ENCODE data around the gene EFTUD2.

DNA sequence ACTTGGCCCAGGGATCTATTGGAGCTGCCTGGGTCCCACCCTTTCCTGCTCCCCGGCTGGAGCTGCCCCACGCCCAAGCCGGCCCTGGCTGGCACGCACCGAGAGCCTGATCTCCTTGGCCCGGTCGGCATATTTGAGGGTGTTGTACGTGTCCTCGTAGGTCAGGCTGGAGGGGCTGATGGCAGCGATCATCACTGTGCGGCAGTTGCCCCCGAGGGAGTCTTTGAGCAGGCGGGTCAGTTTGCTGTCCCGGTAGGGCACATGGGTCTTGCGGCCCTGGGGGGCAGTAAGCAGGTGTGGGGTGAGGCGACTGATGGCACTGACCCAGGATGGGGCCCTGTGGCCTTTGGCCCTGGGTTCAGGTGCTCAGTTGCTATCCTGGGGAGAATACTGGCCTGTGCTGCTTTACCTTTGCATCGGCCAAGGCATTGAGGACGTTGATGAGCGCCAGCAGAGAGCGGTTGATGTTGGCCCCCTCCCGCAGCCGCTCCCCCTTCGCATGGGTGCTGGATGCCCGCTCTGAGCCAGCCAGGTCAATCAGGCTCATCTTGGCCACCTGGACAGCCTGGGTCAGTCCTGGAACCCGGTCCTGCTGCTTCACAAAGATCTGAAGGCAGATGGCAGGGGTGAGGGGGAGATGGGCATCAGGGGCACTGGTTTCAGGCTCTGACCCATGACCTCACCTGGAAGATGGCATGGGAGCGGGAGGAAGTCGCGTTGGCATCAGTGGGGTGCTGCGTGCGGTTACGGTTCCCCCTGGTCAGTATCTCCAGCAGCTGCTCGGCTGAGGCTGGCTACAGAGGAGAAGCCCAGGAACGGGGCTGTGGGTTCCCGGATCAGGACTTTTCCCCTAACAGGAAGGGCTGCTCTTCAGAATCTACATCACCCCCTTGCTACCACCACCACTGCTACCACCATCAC lies 34.8 kb upstream of the EFTUD2 start:
- no peak for TF ChIP-seq ZNF621 (tag by site-specific recombination; IDR thresholded peaks at IDR 0.05)
- no peak for TF ChIP-seq ZNF529 (tag by site-specific recombination; IDR thresholded peaks at IDR 0.05; ENCODE audit: insufficient replicate concordance)
- no peak for TF ChIP-seq ZNF341 (tag by site-specific recombination; IDR thresholded peaks at IDR 0.05; ENCODE audit: low read depth)
- TF ChIP-seq, protein P1, sequence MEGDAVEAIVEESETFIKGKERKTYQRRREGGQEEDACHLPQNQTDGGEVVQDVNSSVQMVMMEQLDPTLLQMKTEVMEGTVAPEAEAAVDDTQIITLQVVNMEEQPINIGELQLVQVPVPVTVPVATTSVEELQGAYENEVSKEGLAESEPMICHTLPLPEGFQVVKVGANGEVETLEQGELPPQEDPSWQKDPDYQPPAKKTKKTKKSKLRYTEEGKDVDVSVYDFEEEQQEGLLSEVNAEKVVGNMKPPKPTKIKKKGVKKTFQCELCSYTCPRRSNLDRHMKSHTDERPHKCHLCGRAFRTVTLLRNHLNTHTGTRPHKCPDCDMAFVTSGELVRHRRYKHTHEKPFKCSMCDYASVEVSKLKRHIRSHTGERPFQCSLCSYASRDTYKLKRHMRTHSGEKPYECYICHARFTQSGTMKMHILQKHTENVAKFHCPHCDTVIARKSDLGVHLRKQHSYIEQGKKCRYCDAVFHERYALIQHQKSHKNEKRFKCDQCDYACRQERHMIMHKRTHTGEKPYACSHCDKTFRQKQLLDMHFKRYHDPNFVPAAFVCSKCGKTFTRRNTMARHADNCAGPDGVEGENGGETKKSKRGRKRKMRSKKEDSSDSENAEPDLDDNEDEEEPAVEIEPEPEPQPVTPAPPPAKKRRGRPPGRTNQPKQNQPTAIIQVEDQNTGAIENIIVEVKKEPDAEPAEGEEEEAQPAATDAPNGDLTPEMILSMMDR (tag by site-specific recombination; IDR thresholded peaks at IDR 0.05), result no peak
- TF ChIP-seq, protein P2, sequence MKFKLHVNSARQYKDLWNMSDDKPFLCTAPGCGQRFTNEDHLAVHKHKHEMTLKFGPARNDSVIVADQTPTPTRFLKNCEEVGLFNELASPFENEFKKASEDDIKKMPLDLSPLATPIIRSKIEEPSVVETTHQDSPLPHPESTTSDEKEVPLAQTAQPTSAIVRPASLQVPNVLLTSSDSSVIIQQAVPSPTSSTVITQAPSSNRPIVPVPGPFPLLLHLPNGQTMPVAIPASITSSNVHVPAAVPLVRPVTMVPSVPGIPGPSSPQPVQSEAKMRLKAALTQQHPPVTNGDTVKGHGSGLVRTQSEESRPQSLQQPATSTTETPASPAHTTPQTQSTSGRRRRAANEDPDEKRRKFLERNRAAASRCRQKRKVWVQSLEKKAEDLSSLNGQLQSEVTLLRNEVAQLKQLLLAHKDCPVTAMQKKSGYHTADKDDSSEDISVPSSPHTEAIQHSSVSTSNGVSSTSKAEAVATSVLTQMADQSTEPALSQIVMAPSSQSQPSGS (tag by site-specific recombination; IDR thresholded peaks at IDR 0.05; ENCODE audit: low read depth), result no peak
- no peak for TF ChIP-seq MYNN (tag by site-specific recombination; IDR thresholded peaks at IDR 0.05; ENCODE audit: borderline replicate concordance)
- TF ChIP-seq ZNF404 (tag by site-specific recombination; IDR thresholded peaks at IDR 0.05), result no peak
- TF ChIP-seq, protein P3, sequence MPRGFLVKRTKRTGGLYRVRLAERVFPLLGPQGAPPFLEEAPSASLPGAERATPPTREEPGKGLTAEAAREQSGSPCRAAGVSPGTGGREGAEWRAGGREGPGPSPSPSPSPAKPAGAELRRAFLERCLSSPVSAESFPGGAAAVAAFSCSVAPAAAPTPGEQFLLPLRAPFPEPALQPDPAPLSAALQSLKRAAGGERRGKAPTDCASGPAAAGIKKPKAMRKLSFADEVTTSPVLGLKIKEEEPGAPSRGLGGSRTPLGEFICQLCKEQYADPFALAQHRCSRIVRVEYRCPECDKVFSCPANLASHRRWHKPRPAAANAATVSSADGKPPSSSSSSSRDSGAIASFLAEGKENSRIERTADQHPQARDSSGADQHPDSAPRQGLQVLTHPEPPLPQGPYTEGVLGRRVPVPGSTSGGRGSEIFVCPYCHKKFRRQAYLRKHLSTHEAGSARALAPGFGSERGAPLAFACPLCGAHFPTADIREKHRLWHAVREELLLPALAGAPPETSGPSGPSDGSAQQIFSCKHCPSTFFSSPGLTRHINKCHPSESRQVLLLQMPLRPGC (tag by site-specific recombination; IDR thresholded peaks at IDR 0.05), result no peak
- TF ChIP-seq YY1 (tag by site-specific recombination; IDR thresholded peaks at IDR 0.05), result no peak
- TF ChIP-seq, protein P4, sequence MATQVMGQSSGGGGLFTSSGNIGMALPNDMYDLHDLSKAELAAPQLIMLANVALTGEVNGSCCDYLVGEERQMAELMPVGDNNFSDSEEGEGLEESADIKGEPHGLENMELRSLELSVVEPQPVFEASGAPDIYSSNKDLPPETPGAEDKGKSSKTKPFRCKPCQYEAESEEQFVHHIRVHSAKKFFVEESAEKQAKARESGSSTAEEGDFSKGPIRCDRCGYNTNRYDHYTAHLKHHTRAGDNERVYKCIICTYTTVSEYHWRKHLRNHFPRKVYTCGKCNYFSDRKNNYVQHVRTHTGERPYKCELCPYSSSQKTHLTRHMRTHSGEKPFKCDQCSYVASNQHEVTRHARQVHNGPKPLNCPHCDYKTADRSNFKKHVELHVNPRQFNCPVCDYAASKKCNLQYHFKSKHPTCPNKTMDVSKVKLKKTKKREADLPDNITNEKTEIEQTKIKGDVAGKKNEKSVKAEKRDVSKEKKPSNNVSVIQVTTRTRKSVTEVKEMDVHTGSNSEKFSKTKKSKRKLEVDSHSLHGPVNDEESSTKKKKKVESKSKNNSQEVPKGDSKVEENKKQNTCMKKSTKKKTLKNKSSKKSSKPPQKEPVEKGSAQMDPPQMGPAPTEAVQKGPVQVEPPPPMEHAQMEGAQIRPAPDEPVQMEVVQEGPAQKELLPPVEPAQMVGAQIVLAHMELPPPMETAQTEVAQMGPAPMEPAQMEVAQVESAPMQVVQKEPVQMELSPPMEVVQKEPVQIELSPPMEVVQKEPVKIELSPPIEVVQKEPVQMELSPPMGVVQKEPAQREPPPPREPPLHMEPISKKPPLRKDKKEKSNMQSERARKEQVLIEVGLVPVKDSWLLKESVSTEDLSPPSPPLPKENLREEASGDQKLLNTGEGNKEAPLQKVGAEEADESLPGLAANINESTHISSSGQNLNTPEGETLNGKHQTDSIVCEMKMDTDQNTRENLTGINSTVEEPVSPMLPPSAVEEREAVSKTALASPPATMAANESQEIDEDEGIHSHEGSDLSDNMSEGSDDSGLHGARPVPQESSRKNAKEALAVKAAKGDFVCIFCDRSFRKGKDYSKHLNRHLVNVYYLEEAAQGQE (tag by site-specific recombination; IDR thresholded peaks at IDR 0.05), result no peak
- no peak for TF ChIP-seq SP2 (tag by site-specific recombination; IDR thresholded peaks at IDR 0.05)
- no peak for TF ChIP-seq GFI1B (tag by site-specific recombination; IDR thresholded peaks at IDR 0.05)

All from HEK293 (cell line).